GM12878 (cell line): ENCODE data around the gene GJB6. TPM values are rescaled to one million over a fixed set of nuclear protein-coding genes. Genes with fewer than 3 reads are reported as not detected.
A peak's percentile ranks its signal among the peaks of the same experiment; 100 is the strongest.

ENCODE experiments used
- ATAC-seq: fragments of 200-7000 bp; cut with Tn5 transposase; 3 replicates; pipeline ENCODE4 v1.9.1; 2020; ENCODE audit warnings: mild to moderate bottlenecking, moderate library complexity
- BruUV-seq: library from RNA; stranded (reverse); fragments of 400-500 nt; replicated peaks from 2 replicates; lab custom pipeline; 2021; lab: Mats Ljungman, UMichigan
- CTCF ChIA-PET: fragments of 300-600 bp; sonication (Branson Sonifier 250); formaldehyde crosslinking; extraction: SDS; loops from one replicate; lab custom pipeline; 2021; ENCODE audit warnings: inconsistent platforms; lab: Yijun Ruan, JAX
- POLR2A ChIA-PET: fragments of 350-600 bp; formaldehyde crosslinking; extraction: SDS; loops from one replicate; lab custom pipeline; 2021; ENCODE audit warnings: inconsistent platforms; lab: Charles Lee
- RAD21 ChIA-PET: fragments of 300-600 bp; sonication (Branson Sonifier 250); formaldehyde crosslinking; loops from one replicate; lab custom pipeline; 2023; ENCODE audit warnings: antibody characterized with exemption; ENCODE audit not compliant: unreplicated experiment; lab: Charles Lee
- SMC1A ChIA-PET: fragments of 300-600 bp; sonication (Branson Sonifier 250); formaldehyde crosslinking; loops from one replicate; lab custom pipeline; 2023; ENCODE audit not compliant: unreplicated experiment, uncharacterized antibody; lab: Charles Lee
- DNase-seq: peaks from one replicate; pipeline ENCODE4 v3.0.0-alpha.2; 2011; ENCODE audit warnings: low read depth, low spot score
- FAIRE-seq: peaks from 3 replicates; lab custom pipeline; 2011; peaks lifted over from hg19 to GRCh38; lab: Jason Lieb, UNC
- H2AFZ ChIP-seq: 2 replicates; pipeline ENCODE4 v1.6.0; 2011; ENCODE audit warnings: low read depth, low read length, control low read depth; ENCODE audit not compliant: control insufficient read depth
- H3K27ac ChIP-seq: 2 replicates; pipeline ENCODE4 v1.5.1; 2011; ENCODE audit warnings: control low read depth; ENCODE audit not compliant: control insufficient read depth, insufficient read depth
- H3K27me3 ChIP-seq, 2 experiments: replicated peaks in 1 of 2; 2 replicates each; pipeline versions ENCODE4 v1.6.0 to v1.6.1; 2011; ENCODE audit warnings: low read length in 1 of 2; ENCODE audit not compliant: control insufficient read depth in 2 of 2, insufficient read depth in 2 of 2
- H3K36me3 ChIP-seq, 2 experiments: 2 replicates each; pipeline ENCODE4 v1.5.1; 2011; ENCODE audit warnings: low read length in 1 of 2; ENCODE audit not compliant: control insufficient read depth in 2 of 2, insufficient read depth in 2 of 2
- H3K4me1 ChIP-seq: 2 replicates; pipeline ENCODE4 v1.6.1; 2011; ENCODE audit warnings: mild to moderate bottlenecking, low read length, moderate library complexity, mixed read lengths; ENCODE audit not compliant: control insufficient read depth, insufficient read depth
- H3K4me2 ChIP-seq: 2 replicates; pipeline ENCODE4 v1.6.0; 2011; ENCODE audit warnings: control low read depth; ENCODE audit not compliant: control insufficient read depth, insufficient read depth
- H3K4me3 ChIP-seq: fragments of 200-600 bp; sonication (generic); 2 replicates; pipeline ENCODE4 v1.5.1; 2016
- H3K79me2 ChIP-seq: 2 replicates; pipeline ENCODE4 v1.6.0; 2011; ENCODE audit warnings: low read length; ENCODE audit not compliant: control insufficient read depth, insufficient read depth
- H3K9ac ChIP-seq: 2 replicates; pipeline ENCODE4 v1.8.0; 2011; ENCODE audit warnings: low read length, control low read depth, mixed read lengths; ENCODE audit not compliant: control insufficient read depth, insufficient read depth
- H3K9me3 ChIP-seq: replicated peaks from 3 replicates; pipeline ENCODE4 v1.5.1; 2011; ENCODE audit warnings: mild to moderate bottlenecking, low read length; ENCODE audit not compliant: control insufficient read depth, insufficient read depth
- H4K20me1 ChIP-seq: 2 replicates; pipeline ENCODE4 v1.6.0; 2011; ENCODE audit not compliant: control insufficient read depth, insufficient read depth
- BCL3 ChIP-seq: IDR thresholded peaks from 2 replicates; pipeline ENCODE4 v1.6.1; 2011; ENCODE audit warnings: borderline replicate concordance, low read depth, mild to moderate bottlenecking, moderate library complexity, low read length; ENCODE audit not compliant: insufficient read depth, poor library complexity, severe bottlenecking
- CBFB ChIP-seq: IDR thresholded peaks from 2 replicates; pipeline ENCODE4 v1.6.1; 2016; ENCODE audit warnings: antibody characterized with exemption, low read depth
- CHD1 ChIP-seq: IDR thresholded peaks from 2 replicates; pipeline ENCODE4 v1.6.1; 2012; ENCODE audit warnings: low read depth, low read length, improper control_type of control experiment
- CREB1 ChIP-seq: IDR thresholded peaks from 2 replicates; pipeline ENCODE4 v1.6.1; 2012; ENCODE audit warnings: low read depth, mild to moderate bottlenecking, inconsistent platforms
- CREM ChIP-seq: IDR thresholded peaks from 2 replicates; pipeline ENCODE4 v1.6.1; 2014; ENCODE audit warnings: antibody characterized with exemption, low read depth
- ETV6 ChIP-seq, 2 experiments: fragments of 450-650 bp in 1 of 2; IDR thresholded peaks in 1 of 2; conservative IDR thresholded peaks in 1 of 2; 2 replicates each; pipeline ENCODE4 v1.6.1; 2014; ENCODE audit warnings: antibody characterized with exemption in 1 of 2, borderline replicate concordance in 1 of 2, low read depth in 1 of 2, mild to moderate bottlenecking in 1 of 2, moderate library complexity in 1 of 2
- IRF4 ChIP-seq: IDR thresholded peaks from 2 replicates; pipeline ENCODE4 v1.6.1; 2011; ENCODE audit warnings: low read depth, low read length
- LARP7 ChIP-seq: fragments of 450-650 bp; IDR thresholded peaks from 2 replicates; pipeline ENCODE4 v1.6.1; 2017; ENCODE audit warnings: mild to moderate bottlenecking
- MTA2 ChIP-seq: fragments of 450-650 bp; IDR thresholded peaks from 2 replicates; pipeline ENCODE4 v1.6.1; 2016; ENCODE audit warnings: low read depth, mild to moderate bottlenecking, moderate library complexity
- MTA3 ChIP-seq: IDR thresholded peaks from 2 replicates; pipeline ENCODE4 v1.6.1; 2012; ENCODE audit warnings: low read length, inconsistent platforms, borderline replicate concordance
- NR2C2 ChIP-seq: IDR thresholded peaks from 2 replicates; pipeline ENCODE4 v1.6.1; 2011; ENCODE audit warnings: borderline replicate concordance, low read depth; ENCODE audit not compliant: control insufficient read depth, insufficient read length
- RELA ChIP-seq: fragments of 450-650 bp; IDR thresholded peaks from 2 replicates; pipeline ENCODE4 v1.8.0; 2014; ENCODE audit warnings: borderline replicate concordance; ENCODE audit not compliant: partially characterized antibody
- SMAD5 ChIP-seq: IDR thresholded peaks from 2 replicates; pipeline ENCODE4 v1.6.1; 2016; ENCODE audit warnings: antibody characterized with exemption, low read depth
- TCF3 ChIP-seq: IDR thresholded peaks from 2 replicates; pipeline ENCODE4 v1.6.1; 2012; ENCODE audit warnings: low read depth, mild to moderate bottlenecking, low read length, borderline replicate concordance; ENCODE audit not compliant: insufficient read depth
- TCF7 ChIP-seq: IDR thresholded peaks from 2 replicates; pipeline ENCODE4 v1.6.1; 2014; ENCODE audit warnings: antibody characterized with exemption, borderline replicate concordance
- WRNIP1 ChIP-seq: IDR thresholded peaks from 2 replicates; pipeline ENCODE4 v1.6.1; 2011; ENCODE audit warnings: low read depth, low read length, improper control_type of control experiment, borderline replicate concordance
- YBX1 ChIP-seq: fragments of 450-650 bp; IDR thresholded peaks from 2 replicates; pipeline ENCODE4 v1.6.1; 2016; ENCODE audit warnings: antibody characterized with exemption
- ZBTB4 ChIP-seq: fragments of 450-650 bp; formaldehyde crosslinking; IDR thresholded peaks from 2 replicates; pipeline ENCODE4 v1.4.0; 2022; ENCODE audit warnings: mild to moderate bottlenecking, moderate library complexity
- WGBS: methylation state at CpG from one replicate; pipeline ENCODE4 v1.1.6; 2016; ENCODE audit warnings: low lambda C conversion rate; ENCODE audit not compliant: insufficient replicate concordance, insufficient coverage; ENCODE audit errors: missing lambda C conversion rate; 5-methylcytosine and 5-hydroxymethylcytosine counted together
- in situ Hi-C: fragments of 300-500 bp; cut with MboI; formaldehyde crosslinking; loops from 9 replicates; pipeline ENCODE4 v1.14.3; 2018; ENCODE audit warnings: mixed read lengths
- intact Hi-C: fragments of 100-400 bp; cut with micrococcal nuclease; formaldehyde crosslinking; loops from one replicate; pipeline ENCODE4 v1.14.2; 2022; ENCODE audit not compliant: unreplicated experiment
- polyA plus RNA-seq, 11 experiments: library from polyadenylated mRNA; depleted of rRNA in 4 of 11; unstranded in 6 of 11; stranded (reverse) in 5 of 11; fragments of >200 nt; fragmentation: Nextera tagmentation in 4 of 11; fragmentation: Illumina TruSeq in 1 of 11; extraction: Ambion mirVana in 4 of 11; extraction: Trizol in 1 of 11; gene quantifications; 1 replicate in 1 of 11; 2 replicates in 10 of 11; pipeline versions ENCODE4 v1.2.1 to v1.2.3, GENCODE V29; 2011 to 2016; ENCODE audit warnings: inconsistent platforms in 2 of 11, missing spikeins in 2 of 11, low read depth in 1 of 11
- total RNA-seq, 4 experiments: library from RNA; depleted of rRNA in 3 of 4; stranded (reverse); fragments of >200 nt in 3 of 4; fragmentation: Illumina TruSeq in 1 of 4; extraction: Trizol in 1 of 4; gene quantifications; 2 replicates each; pipeline versions ENCODE4 v1.2.1 to v1.2.3, GENCODE V29; 2013 to 2021

Gene GJB6
- total and polyA plus RNA-seq, 10 of the 15 experiments (the other 5 are each of a cell fraction or from before 2014, with no cell fraction given) = 0.03 TPM; not detected in 9

- BruUV-seq = no TSS peak
- H3K27ac ChIP-seq = no peak overlapping the region
- FAIRE-seq (peak; percentile 89), ATAC-seq (peak; percentile 96), DNase-seq (peak; percentile 43)
- no peaks in the 10 kb centered on the region for H3K36me3 ChIP-seq
- H4K20me1 ChIP-seq = no peaks in the 10 kb centered on the region
- ChIA-PET RAD21 (no interaction called here), CTCF (interaction anchor here (1.0 kb wide), 1 partner anchor 11 kb away, joined by 3 read pairs; no protein-coding TSS in a partner anchor), SMC1A (no interaction called here), POLR2A (no interaction called here)
- no peaks in the 10 kb centered on the region for H3K27me3 ChIP-seq
- H3K9ac ChIP-seq = no peak overlapping the region
- intact Hi-C loops = no loop called here
- no peaks in the 10 kb centered on the region for H3K9me3 ChIP-seq
- peak overlapping the region; percentile 19 for H2AFZ ChIP-seq
- no peaks in the 10 kb centered on the region for H3K79me2 ChIP-seq
- H3K4me1 ChIP-seq = peaks cover 8% of the 10 kb centered on the region
- no peak overlapping the region for H3K4me3 ChIP-seq
- WGBS = 17% methylated on average over 18 of the region's 22 CpGs
- in situ Hi-C loops = loop anchor here (25.0 kb wide), 1 partner anchor 662 kb away; no protein-coding TSS in a partner anchor
- peak overlapping the region; percentile 58 for H3K4me2 ChIP-seq
- TF ChIP-seq YBX1 (no peak), RELA (no peak), LARP7 (no peak), MTA2 (no peak; the same call in 1 of the 2 replicates), MTA3 (no peak), WRNIP1 (no peak), BCL3 (peak; percentile 28), IRF4 (no peak), NR2C2 (no peak), ETV6 (conservative IDR thresholded peaks at IDR 0.05 in 1 of 2, IDR thresholded peaks at IDR 0.05 in 1 of 2; ENCODE audit: borderline replicate concordance in 1 of 2, low read depth in 1 of 2) (no peak), CHD1 (no peak), CREM (0 out of 2 replicates have a peak, but pooled peaks have one; percentile 29), TCF7 (no peak), ZBTB4 (CRISPR knock-in tag) (no peak), CBFB (no peak), CREB1 (peak; percentile 33; the same call in 1 of the 2 replicates), TCF3 (peak; percentile 75; the same call in 1 of the 2 replicates), SMAD5 (no peak)
Observed at GRCh38 chr13:20174656-20175405, 57.3 kb downstream of the GJB6 start.
